HG03060 (cell line): ENCODE data around the gene DYNLRB2.

Experiments
- ATAC-seq: cut with Tn5 transposase; IDR thresholded peaks from one replicate; pipeline ENCODE4 v1.9.1; 2021; ENCODE audit warnings: low read depth, moderate number of reproducible peaks; ENCODE audit not compliant: unreplicated experiment

DYNLRB2 gene

GRCh38 chr16:80540516-80541305 lies at the start of gene DYNLRB2:
Gene DYNLRB2 (plus strand): TSS chr16:80540993. CDS start chr16:80541077, 84 bp downstream.
- ATAC-seq: peak; percentile 91

GRCh38 chr16:80500116-80500859 lies 40.5 kb upstream of the DYNLRB2 start:
- no peak for ATAC-seq

GRCh38 chr16:80500961-80501525 lies 39.8 kb upstream of the DYNLRB2 start:
- no peak for ATAC-seq

DNA sequence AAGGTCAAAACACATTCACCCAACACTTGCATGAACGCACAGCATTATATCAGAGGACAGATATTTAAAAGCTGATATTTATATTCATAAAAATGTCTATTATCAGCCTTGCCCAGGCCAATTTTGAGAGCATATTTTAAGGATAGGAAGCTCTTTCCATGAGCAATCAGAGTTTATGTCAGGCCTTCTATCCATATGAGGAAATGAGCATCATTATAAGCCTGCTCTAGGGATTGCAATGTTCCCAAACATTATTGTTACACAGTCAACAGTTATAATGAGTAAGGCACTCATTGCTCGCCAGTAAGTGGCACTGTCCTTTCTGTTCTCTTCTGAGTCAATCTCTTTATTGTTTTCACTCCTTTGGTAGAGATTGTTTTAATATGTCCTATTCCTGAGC lies 37.7 kb upstream of the DYNLRB2 start:
- ATAC-seq: no peak

DNA sequence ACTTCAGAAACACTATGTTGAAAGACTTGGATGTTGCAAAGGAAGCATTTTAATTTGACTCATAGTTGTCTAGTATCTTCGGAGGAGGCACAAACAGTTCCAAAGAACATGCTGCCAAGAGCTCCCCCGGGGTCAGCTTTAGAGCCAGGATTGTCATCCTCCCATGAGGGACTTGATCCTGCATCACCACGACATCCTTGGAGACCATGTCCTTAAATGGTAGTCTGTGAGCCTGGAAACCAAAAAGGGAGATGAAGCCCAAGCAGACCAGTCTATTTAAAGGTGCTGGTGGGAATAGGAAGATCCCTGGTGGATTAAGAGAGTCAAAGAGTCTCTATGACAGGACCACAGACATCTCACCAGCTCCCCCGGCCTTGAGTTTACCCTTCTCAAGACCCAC lies 33.3 kb upstream of the DYNLRB2 start:
- no peak for ATAC-seq

DNA sequence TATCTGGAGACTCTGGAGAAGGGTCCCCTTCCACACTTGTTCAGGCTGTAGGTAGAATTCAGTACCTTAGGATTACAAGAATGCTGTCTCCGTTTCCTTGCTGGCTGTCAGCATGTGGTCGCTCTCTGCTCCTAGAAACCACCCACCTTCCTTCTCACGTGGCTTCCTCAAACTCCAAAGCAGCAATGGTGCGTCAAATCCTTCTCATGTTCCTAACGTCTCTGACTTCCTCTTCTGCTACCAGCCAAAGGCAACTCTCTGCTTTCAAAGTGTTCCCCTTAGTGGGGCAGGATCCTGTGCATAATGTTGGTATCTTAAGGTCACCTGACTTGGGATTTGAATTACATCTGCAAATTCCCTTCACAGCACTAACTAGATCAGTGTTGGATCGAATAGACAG lies 30.9 kb upstream of the DYNLRB2 start:
- no peak for ATAC-seq

GRCh38 chr16:80511824-80512592 lies 28.8 kb upstream of the DYNLRB2 start:
- ATAC-seq: no peak

GRCh38 chr16:80512593-80512853 lies 28.3 kb upstream of the DYNLRB2 start:
- ATAC-seq: no peak

DNA sequence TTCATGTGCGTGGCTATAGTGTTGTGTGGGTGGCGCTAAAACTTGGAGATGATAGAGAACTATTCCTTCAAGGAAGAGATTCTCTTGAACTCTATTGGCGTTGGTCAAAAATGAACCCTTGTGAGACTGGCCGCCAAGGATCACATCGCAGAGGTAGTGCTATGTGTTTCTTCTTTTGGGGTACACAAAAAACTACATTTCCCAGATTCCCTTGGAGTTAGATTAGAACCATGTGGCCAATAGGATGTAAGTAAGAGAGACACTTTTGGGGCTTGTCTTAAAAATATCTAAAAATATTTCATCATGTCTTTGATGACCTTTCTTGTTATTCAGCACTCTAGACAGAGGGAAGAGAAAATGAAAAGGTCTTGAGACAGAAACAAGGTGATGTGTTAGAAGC lies 25.4 kb upstream of the DYNLRB2 start:
- no peak for ATAC-seq

DNA sequence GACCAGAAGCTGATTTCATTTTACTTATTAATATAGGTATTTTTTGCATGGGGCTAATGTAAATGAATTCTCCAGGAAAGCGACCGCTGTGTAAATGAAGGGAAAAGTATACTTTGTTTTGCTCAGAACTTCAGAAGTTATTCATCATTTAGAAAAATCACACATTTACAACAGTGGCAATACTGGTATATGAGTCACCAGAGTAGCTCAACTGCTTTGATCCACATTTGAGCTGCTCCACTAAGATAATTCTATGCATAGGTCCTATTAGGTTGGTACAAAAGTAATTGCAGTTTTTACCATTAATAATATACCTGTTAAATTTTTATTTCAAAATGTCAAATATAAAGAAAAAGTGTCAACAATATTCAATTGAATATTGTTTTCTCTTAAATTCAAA lies 22.9 kb upstream of the DYNLRB2 start:
- no peak for ATAC-seq

GRCh38 chr16:80518436-80518835 lies 22.4 kb upstream of the DYNLRB2 start:
- ATAC-seq: no peak

DNA sequence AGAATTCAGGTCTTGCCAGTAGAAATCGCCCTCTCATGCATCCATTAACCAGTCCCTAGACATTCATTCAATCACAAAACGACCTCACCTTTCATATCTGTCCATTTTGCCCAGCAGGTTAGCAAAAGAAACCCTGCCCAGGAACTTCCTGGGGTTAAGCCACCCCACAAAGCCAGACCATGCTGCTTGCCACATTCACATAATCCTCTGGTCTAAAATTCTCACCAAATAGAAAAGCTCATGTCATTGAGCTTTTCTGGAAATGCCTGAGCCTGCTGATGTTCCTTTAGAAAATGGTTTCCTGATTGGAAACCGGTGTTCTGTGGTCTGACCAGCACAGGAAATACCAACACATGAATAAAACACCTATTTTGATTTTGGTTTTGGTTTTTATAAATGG lies 21.6 kb upstream of the DYNLRB2 start:
- no peak for ATAC-seq

DNA sequence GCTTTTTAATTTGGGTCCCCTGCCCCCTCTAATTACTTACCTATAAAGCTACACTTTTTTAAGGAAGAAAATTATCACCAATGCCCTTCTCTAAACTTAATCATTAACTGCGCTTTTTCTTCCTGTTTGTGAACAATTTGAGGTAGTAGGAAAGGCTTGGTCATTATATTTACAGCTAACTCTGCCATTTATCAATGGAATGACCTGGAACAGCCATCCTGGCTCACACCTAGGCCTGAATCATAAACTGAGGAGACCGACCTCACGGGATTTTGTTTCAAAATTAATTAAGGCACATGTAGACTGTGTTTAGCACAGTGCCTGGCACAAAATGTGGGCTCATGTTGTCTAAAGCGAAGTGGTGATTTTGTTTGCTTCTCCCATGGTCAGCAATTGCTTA lies 15.4 kb upstream of the DYNLRB2 start:
- ATAC-seq: no peak

DNA sequence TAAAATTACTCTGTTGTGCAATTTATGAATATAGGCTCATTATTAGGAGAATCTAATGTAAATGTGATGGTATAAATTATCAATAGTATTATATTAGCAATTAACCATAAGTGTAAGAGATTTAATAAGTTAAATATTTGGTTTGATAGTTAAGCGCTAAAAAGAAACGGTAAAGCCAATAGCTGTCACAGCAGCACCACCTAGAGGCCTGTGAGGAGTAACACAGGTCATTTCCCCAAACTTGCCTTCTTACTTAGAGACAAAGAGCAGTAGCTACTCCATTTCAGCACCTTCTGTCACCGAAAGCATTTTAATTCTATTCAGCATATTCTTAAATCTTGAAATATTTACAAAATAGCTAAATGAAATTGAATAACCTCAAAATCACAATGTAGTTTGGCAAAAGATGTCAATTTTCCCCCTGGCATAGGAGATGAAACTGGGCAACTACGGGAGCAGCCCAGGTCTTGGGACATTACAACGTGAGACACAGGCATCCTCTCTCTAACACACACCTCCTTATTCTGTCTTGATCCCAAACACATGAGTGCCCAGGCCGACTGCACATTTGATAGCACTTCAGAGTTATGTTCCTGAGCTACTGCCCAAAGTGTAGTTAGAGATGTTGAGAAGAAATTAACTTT lies 14.3 kb upstream of the DYNLRB2 start:
- no peak for ATAC-seq

- no peak for ATAC-seq
These were observed 13.5 kb upstream of the DYNLRB2 start for GRCh38 chr16:80527297-80527696.

DNA sequence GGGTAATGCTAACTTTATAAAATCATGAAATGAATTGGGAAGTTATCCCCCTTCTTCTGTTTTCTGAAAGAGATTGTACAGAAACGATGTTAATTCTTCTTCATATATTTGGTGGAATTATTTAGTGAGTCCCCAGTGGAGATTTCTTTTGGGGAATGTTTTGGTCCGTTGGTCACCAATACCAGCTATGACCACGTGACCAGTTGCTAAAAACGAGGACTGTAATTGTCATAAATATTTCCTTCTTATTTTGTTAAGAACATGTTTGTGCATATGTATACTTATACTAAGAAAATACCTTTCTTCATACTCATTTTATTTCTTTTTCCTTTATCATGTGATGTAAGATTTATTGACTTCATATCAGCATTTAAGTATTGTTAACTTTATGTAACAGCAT lies 10.3 kb upstream of the DYNLRB2 start:
- ATAC-seq: no peak

DNA sequence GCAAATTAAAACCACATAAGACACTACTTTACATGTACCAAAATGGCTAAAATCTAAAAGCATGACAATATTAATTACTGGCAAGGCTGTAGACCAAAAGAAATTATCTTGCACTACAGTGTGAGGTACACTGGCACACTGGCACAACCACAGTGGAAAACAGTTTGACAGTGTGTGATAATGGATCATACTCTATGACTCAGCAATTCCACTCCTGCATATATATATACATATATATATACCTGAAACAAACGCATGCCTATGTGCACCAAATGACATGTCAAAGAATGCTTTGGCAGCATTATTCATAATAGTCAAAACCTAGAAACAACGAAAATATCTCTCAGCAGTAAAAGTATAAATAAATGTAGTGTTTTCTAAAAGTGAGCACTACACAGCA lies 4.6 kb upstream of the DYNLRB2 start:
- no peak for ATAC-seq

DNA sequence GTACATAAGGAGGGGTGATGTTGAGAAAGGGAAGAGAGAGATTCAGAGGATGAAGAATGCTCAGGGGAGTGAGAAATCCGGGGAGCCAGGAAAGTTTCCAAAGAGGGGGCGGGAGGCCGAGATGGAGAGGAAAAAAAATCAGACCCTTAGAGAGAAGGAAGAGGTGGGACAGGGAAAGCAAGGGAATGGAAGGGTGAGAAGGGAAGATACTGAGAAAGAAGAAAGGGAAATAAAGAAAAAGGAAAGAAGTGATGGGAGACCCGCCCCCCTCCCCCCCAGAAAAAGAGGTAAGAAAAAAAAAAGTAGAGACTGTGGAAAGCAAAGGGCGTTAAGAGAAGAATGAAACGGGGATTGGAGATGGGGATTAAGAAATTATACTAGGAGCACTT lies 507 bp downstream of the DYNLRB2 start:
- ATAC-seq: no peak

DNA sequence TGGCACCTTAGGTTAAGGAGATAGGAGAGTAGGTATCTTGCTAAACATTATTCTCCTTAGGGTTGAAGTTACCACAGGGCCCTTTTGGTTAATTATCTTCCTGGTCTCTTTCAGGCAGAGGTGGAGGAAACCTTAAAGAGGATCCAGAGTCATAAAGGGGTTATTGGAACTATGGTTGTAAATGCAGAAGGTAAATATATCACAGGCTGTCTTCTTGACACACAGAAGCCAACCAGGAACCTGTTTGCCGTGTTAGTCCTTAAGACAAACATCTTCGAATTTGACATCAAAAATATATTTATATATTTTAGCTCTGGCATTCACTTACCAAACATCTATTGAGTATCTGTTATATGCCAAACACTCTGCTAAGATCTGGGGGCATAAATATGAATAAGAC lies 2.4 kb downstream of the DYNLRB2 start:
- no peak for ATAC-seq

- ATAC-seq: no peak
These were observed 3.5 kb downstream of the DYNLRB2 start for GRCh38 chr16:80544326-80544725.

- no peak for ATAC-seq
These were observed 5.5 kb downstream of the DYNLRB2 start for GRCh38 chr16:80546249-80546648.
